ENCODE data around the gene PLA2G6.

Gene PLA2G6

DNA sequence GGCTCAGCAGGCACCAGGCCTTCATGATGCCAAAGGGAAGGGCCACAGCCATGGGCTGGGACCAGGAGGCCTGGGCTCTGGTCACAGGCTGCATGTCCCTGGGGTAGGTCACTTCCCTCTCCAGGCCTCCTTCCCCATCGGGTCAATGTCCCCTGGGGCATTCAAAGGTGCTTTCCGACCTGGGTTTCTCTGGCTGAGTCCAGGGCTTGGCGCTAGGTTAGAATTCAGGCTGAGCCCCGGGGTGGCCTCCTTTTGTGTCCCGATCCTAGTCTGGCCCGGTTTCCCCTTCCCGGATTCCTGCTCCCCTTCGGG is 32.3 kb upstream of the PLA2G6 start:
- DNase-seq (ENCODE audit: low read depth in 2 of 2) = no peak

DNA sequence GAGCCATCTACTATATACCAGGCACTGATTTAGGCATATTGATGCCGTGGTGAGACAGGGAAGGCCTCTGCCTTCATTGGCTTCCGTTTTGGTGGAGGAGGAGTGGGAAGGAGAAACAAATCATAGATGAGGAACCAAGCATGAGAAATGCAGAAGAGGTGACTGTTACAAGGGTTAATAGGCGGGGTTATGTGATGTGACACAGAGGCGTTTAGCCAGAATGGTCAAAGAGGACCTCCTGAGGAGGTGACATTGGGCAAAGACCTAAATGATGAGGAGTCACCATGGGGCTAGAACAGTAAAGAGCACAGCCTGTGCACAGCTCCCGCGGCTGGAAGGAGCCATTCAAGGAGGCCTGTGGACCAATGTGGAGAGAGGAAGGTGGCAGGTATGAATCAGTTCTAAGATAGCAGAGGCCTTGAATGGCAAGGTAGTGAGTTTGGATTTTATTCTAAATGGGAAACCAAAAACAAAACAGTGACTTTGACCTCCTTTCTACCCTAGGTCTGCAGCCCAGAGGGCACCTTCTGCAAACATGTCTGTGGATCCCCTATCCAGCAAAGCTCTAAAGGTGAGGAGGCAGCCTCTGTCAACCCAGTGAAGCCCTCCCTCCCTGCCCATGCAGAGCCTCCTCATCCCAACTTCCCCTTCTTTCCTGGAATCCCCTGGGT is 31.8 kb upstream of the PLA2G6 start:
- no peak for DNase-seq (ENCODE audit: low read depth in 2 of 2)

DNA sequence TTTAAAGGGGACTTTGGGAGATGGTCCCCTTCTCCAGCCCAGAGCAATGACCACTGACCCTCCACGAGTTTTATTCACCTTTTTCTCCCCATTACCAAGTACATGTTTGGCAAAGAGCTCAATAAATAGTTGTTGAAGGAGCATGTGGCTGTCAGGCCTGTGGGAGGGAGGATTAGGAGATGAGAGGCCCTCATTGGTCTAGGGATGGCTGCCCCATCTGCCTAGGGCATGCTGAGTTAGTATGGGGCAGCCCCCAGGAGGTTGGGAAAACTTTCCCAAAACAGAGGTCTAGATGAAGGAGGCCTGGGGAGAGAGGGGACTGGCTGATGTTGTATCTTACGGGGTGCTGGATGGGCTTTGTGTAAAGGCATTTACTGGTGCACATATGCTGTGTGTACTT is 30.8 kb upstream of the PLA2G6 start:
- DNase-seq (ENCODE audit: low read depth in 2 of 2) = no peak

DNA sequence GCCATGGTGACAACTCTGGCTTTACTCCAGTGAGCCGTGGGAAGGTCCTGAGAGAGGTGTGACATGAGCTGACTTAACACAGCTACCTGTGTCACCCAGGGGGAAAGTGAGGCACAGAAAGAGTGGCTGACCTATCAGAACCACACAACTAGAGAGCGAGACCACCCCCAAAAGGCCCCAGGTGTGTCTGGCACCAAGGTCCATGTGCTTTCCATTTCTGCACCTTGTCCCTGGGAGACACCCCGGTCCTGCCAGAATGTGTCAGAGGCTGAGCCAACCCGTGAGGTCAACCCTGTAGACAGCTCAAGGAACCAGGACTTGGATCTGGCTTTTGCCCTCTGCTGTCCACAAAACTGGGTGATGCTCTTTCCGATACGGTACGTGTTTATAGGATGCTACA is 29.9 kb upstream of the PLA2G6 start:
- DNase-seq (ENCODE audit: low read depth in 2 of 2) = no peak

DNA sequence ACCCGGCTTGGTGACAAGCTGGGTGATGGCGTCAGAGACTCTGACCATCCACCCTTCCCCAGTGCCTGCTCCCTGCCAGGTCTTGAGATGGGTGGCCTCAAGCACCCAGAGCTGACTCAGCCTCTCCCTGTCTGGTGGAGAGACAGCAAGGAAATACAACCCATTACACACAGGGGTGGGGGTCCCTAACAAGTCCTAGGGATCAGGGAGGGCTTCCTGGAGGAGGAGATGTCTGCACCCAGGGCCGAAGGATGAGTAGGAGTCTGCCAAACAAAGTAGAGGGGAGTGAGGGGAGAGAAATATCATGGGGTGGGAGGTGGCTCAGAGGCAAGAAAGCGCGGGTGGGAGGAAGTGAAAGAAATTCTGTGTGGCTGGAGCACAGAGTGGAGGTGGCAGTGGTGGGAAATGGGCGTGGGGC is 26.9 kb upstream of the PLA2G6 start:
- DNase-seq (ENCODE audit: low read depth in 2 of 2) = no peak

DNA sequence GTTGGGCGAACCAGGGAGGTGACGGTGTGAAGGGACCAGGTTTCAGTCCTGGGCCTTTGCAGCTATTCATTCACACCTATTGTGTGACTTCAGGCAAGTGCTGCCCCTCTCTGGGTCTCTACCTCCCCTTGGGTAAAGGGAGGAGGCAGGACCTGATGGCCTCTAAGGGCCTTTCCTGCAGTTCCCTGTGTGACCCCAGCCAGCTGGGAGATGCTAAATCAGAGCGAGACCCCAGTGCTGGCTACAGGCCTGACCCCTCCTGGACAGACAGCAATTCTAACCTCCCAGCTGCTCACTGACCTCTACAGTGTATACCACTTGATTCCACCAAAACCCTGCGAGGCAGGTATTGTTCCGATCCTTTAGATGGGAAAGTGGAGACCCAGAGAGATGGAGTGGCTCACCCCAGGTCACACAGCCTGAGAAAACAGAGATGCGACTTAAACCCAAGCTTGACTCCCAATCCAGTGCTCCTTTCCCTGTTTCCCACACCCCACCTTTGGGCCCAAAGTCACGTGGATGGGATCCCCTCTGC is 26.3 kb upstream of the PLA2G6 start:
- no peak for DNase-seq (ENCODE audit: low read depth in 2 of 2)

DNA sequence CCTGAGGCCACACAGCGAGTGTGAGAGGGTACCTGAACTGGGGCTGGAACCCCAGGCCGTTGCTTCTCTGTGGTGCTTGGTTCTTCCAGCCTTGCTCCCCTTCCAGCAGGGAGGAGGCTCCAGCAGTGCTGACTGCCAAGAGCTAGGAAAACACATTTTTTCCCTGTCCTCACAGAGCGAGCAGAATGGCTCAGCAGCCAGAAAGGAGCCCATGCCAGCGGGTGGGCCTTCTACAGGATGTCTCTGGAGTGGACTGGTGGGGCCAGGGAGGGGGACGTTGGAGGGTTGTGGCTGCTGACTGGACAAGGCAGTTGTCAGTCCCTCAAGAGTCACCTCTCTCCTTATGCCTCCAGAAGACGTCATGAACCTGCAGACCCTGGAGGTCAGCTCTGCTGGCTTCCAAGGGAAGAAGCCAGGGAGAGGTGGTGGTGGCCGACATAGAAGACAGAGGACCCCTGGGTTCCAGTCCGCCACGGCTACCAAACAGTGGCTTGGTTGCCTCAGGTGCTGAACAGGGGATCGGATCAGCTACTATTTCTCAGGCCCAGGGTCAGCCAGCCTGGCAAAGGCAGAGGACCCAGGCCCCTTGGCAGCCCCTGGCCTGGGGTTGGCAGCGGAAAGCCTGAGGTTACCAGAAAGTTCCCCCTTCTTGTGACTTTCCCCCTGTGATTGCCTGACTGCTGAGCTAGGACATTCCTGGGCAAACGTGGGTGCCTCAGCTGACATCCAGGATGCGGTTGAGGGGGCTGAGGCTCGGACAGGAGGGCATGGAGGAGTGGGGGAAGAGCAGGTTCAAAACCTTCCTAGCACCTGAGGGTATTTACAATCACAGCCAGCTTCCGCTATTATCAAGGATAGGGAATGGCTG is 23.9 kb upstream of the PLA2G6 start:
- DNase-seq (ENCODE audit: low read depth in 2 of 2) = no peak

DNA sequence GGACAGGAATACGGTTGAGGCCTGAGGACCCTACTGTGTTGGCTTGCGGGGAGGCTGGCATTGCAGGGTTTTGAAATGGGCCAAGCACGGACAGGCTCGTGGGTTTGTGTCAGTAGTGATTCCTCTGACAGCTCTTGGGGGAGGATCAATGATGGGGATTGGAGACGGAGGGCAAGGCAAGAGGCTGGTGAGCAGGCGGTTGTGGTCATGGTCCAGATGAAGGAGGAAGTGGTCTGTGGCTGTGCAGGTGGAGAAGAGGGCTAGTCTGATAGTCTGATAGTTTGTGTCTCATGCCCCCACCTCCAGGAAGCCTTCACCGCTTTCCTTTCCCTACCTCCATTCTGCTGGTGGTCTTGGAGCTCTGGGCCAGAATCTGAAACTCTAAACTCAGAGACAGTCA is 23.2 kb upstream of the PLA2G6 start:
- DNase-seq (ENCODE audit: low read depth in 2 of 2) = no peak

DNA sequence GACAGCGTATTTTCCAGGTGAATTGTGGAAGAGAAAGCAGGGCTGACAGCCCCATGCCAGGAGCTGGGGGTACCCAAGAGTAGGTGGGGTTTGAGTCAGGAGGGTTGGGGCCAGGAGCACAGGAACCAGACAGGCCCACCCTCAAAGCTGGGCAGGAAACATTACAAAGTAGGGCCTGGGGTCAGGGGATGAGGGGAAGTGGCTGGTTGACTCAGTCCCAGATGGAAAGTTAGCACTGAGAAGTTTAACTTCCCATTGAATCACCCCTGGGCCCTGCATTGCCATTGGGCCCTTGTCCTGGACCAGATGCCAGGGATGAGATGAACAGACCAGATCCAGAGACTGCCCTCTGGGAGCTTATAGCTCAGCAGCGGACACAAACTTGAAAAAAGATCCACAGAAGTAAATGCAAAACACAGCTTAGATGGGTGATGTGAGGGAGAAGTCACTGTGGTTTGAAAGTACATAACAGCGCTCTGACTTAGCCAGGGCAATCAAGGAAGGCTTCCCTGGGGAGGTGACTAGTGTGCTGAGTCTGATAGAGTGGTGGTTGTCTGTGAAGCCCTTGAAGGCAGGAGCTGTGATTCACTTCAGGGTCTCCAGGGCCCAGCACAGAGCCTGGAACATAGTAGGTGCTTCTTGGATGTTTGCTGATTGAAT is 22.4 kb upstream of the PLA2G6 start:
- no peak for DNase-seq (ENCODE audit: low read depth in 2 of 2)

DNA sequence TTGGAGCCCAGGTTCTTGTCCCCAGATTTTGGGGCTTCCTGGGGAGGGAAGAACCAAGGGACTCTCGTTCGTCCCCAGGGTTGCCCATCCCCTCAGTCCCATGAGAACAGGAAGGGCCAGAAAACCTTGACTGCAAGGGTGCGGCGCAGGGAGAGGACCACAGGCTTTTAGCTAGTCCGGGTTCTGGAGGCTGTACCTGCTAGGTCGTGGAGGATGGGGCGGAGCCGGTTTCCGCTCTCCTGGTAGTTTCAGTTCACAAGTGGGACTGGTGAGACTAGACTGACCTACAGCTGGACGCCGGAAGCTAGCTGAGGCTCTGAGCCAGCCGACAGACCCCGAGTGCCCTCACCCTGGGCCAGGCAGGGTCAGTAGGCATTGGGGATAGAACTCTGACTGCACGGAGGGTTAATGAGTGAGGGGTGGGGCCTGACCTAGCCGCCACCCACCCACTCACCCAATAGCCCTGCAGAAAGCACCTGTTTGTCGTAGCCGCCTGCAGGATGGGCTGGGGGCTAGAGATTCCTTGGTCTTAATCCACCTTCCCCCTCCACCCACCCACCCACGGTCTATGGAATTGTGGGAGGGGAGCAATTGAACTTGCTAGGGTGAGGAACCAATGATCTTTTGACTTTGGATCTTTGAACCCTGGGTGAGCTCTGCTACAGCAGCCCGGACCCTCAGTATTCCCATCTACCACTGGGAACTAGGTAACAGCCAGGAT is 21.6 kb upstream of the PLA2G6 start:
- no peak for DNase-seq (ENCODE audit: low read depth in 2 of 2)

DNA sequence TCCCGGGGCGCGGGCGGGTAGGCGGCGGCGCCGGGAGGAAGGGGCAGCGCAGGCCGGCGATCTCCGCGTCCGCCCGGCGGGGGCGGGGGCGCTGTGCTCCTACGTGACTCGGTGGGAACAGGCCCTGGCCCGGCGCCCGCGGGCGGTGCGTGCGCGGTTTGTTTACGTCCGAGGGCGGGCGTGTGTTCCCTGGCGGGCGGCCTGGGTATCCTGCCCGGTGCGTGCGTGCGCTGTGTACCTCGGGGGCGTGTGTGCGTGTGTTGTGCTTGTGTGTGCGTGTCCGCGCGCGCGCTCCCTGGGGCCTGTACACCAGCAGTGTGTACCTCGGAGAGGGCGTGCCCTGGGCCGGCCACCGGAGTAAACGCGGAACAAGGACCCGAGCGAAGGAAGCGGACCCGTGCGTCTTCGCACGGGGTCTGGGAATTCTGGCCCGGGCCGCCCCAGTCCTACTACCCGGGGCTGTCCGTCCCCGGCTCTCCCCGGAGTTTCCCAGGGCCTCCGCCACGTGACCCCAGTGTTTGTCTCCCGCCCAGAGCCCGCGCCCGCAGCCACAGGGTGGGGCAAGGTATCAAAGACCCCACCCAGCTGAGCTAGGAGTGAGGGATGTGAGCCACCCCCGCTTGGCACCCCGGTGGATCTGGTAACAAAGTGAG is 20.9 kb upstream of the PLA2G6 start:
- DNase-seq (ENCODE audit: low read depth in 2 of 2) = peak in 1 of 2 donors; percentile 33

DNA sequence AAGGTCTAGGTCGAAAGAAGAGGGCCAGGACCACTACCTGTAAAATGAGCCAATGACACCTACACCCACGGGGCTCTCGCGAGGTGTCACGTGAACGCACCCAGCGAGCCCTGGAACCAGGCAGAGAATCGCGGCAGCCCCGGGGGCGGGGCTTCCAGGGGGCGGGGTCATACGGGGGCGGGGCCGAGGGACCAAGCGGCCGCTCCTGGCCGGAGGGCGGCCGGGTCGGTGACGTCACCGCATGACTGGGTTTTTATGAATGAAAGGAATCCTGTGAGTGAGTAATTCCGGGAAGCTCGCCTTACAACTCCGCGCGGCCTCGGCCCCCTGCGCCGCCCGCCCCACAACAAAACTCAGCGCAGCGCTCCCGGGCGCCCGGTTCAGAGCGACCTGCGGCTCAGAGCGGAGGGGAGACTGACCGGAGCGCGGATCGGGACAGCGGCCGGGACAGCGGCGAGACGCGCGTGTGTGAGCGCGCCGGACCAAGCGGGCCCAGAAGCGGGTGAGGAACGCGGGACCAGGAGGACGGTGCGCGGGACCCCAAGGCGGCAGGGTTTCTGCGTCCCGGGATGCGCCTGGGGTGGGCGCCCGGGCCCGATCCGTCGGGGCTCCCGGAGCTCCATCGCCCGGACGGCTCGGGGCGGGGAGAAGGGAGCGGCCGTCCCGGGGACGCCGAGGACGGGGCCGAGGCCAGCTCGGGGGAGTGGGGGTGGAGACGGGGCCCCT is 20.2 kb upstream of the PLA2G6 start, which contains the start of gene MAFF:
TSS of gene MAFF (plus strand) at position 284 of the 726 bp plus-strand sequence. CDS start 11,860 bp downstream, outside the sequence.
- DNase-seq (ENCODE audit: low read depth in 2 of 2) = peak; percentile 79 to 85

DNA sequence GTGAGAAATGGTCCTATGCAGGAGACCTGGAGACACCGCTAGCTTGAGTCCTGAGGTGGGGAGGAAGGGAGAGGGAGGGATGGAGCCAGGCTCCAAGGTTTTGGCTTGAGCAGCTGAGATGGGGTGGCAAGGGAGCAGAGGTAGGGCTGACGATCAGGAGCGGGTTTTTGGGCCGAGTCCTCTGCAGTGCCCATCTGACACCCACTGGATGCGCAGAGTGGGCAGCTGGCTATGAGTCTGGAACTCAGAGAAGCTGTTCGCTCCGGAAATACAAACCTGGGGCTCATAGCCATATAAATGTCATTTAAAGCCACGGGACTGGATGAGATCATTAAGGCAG is 19.7 kb upstream of the PLA2G6 start:
- no peak for DNase-seq (ENCODE audit: low read depth in 2 of 2)

DNA sequence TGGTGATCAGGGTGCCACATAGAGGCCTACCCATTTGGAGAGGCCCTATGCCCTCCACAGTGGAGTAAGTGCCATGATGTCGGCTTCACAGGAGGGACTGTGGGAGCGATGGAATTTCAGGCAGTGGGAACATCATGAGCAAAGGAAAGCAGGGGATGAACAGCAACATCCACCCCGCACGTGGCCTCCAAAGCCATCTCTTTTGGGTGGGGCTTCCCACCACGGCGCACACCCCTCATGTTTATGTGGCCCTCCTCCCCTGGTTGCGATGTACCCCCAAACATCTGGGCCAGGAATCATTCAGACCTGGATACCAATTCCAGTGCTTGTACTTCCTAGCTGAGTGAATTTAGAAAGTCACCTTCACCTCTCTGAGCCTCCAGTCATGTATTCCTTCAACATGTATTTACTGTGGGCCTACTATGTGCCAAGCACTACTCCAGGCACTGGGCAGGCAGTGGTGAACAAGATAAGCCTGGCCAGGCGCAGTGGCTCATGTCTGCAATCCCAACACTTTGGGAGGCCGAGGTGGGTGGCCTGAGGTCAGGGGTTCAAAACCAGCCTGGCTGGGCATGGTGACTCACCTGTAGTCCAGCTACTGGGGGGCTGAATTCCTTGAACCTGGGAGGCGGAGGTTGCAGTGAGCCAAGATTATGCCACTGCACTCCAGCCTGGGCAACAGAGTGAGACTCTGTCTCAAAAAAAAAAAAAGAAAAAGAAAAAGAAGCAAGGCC is 18.4 kb upstream of the PLA2G6 start:
- DNase-seq (ENCODE audit: low read depth in 2 of 2) = no peak

DNA sequence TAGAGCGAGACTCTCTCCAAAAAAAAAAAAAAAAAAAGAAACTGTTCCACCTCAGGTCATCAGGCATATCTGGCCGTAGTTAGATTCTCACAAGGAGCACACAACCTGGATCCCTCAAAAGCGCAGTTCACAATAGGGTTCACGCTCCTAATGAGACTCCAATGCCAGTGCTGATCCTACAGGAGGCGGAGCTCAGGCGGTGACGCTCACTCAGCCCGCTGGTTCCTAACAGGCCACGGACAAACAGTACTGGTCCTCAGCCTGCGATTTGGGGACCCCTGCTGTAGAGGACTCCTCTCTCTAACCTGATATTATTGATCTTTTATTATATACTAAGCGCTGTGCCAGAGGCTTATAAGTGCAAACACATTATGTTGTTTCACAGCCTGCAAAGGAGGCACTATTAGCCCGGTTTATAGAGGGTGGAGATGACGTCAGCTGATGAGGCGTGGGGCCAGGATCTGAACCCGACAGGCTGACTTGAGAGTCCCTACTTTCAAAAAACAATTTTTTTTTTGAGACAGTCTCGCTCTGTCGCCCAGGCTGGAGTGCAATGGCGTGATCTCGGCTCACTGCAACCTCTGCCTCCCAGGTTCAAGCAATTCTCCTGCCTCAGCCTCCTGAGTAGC is 15.3 kb upstream of the PLA2G6 start:
- no peak for DNase-seq (ENCODE audit: low read depth in 2 of 2)

DNA sequence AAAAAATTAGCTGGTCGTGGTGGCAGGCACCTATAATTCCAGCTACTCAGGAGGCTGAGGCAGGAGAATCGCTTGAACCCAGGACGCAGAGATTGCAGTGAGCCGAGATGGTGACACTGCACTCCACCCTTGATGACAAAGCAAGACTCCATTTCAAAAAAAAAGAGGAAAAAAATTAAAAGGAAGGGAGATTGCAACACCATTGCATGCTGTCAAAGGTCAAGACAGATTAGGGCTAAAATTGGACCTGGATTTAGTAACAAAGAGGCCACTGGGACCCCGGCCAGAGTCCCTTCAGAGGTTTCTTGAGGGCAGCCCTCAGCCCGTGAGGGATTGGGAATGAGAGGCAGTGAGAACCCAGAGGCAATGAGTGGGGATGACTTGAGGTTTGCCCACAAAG is 11.9 kb upstream of the PLA2G6 start:
- no peak for DNase-seq (ENCODE audit: low read depth in 2 of 2)

DNA sequence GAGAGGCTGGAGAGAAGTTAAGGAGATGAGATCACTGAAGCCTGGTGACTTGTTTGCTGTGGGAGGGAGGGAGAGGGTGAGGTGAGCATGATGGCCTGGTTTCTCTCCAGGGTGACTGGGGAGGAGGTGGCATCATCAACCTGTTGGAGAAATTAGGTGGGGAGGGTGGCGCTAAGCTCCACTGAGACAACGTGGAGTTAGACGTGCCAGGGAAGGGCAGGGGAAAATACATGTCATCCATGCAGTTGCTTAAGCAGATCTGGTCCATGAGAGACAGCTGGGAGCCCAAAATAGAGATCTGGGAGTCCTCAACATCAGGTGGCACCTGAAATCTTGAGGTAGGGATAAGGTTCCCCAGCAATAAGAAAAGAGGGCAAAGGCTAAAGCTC is 10.8 kb upstream of the PLA2G6 start:
- no peak for DNase-seq (ENCODE audit: low read depth in 2 of 2)

DNA sequence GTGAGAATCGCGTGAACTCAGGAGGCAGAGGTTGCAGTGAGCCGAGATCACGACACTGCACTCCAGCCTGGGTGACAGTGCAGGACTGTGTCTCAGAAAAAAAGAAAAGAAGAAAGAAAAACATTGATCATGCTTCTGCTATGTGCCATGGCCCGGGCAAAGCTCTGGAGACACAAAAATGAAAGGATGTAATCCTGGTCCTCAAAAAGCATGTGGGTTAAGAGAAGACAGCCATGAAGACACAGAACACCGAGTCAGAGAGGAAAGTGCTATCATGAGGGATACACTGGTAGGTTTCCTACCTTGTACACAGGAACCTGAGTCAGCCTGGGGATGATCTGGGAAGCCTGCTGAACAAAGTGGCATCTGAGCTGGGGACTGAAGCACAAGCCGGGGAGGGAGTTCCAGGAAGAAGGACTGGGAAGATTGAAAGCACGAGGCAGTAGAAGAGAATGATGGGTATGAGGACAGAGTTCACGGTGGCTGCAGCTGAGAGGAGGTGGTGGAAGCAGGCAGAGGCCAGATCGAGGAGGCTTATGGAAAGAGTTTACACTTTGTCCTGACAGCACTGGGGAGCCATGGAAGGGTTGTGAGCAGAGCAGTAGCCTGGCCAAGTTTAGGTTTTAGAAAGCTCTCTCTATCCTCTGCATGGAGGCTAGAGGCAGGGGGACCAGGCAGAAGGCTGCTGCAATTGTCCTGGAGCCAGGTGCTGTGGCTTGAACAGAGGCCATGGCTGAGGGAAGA is 10.3 kb upstream of the PLA2G6 start:
- no peak for DNase-seq (ENCODE audit: low read depth in 2 of 2)

DNA sequence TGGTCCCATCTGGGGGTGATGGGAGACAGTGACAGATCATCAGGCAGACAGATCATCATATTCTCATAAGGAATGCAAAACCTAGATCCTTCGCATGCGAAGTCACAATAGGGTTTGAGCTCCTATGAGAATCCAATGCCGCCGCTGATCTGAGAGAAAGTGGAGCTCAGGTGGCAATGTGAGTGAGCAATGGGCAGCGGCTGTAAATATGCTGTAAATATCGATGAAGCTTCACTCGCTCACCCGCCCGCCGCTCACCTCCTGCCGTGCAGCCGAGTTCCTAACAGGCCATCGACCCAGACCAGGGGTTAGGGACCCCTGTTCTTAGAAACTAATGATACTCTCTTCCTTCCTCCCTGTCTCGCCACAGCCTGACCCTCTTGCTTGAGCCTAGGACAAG is 9.4 kb upstream of the PLA2G6 start:
- no peak for DNase-seq (ENCODE audit: low read depth in 2 of 2)

Data from stimulated activated CD8-positive, alpha-beta memory T cell treated with anti-CD3 and anti-CD28 coated beads, Interleukin-2, amount 100 ng/mL, for 1 hour (primary cell).